IMR-90 (cell line): Measurements from ENCODE around the gene SDK1.

ENCODE experiments used
- BHLHE40 ChIP-seq: fragments of 150-350 bp; IDR thresholded peaks from 2 replicates; pipeline ENCODE4 v1.6.1; 2016; ENCODE audit warnings: mild to moderate bottlenecking, low read depth, low read length
- CEBPB ChIP-seq: IDR thresholded peaks from 2 replicates; pipeline ENCODE4 v1.6.1; 2012; ENCODE audit warnings: low read depth, low read length, improper control_type of control experiment
- CHD1 ChIP-seq: IDR thresholded peaks from 2 replicates; pipeline ENCODE4 v1.6.1; 2012; ENCODE audit warnings: low read depth, low read length, improper control_type of control experiment
- FOS ChIP-seq: fragments of 150-350 bp; IDR thresholded peaks from 2 replicates; pipeline ENCODE4 v1.6.1; 2016; ENCODE audit warnings: low read depth, low read length
- MAFK ChIP-seq: IDR thresholded peaks from 2 replicates; pipeline ENCODE4 v1.6.1; 2012; ENCODE audit warnings: low read depth, low read length, improper control_type of control experiment
- MAZ ChIP-seq: IDR thresholded peaks from 2 replicates; pipeline ENCODE4 v1.6.1; 2012; ENCODE audit warnings: low read depth, mild to moderate bottlenecking, low read length, improper control_type of control experiment, moderate library complexity, borderline replicate concordance
- MXI1 ChIP-seq: IDR thresholded peaks from 2 replicates; pipeline ENCODE4 v1.6.1; 2012; ENCODE audit warnings: low read depth, mild to moderate bottlenecking, low read length, moderate library complexity, borderline replicate concordance
- NFE2L2 ChIP-seq: fragments of 150-350 bp; IDR thresholded peaks from 2 replicates; pipeline ENCODE4 v1.6.1; 2016; ENCODE audit warnings: low read depth, mild to moderate bottlenecking, low read length
- POLR2A ChIP-seq: IDR thresholded peaks from 2 replicates; pipeline ENCODE4 v1.6.1; 2012; ENCODE audit warnings: mild to moderate bottlenecking, low read depth, low read length
- RAD21 ChIP-seq: IDR thresholded peaks from 2 replicates; pipeline ENCODE4 v1.6.1; 2012; ENCODE audit warnings: low read length, improper control_type of control experiment
- RCOR1 ChIP-seq: IDR thresholded peaks from 2 replicates; pipeline ENCODE4 v1.6.1; 2012; ENCODE audit warnings: mild to moderate bottlenecking, low read length, improper control_type of control experiment; ENCODE audit not compliant: insufficient replicate concordance
- SMC3 ChIP-seq: fragments of 150-350 bp; IDR thresholded peaks from 2 replicates; pipeline ENCODE4 v1.6.1; 2016; ENCODE audit warnings: low read depth, mild to moderate bottlenecking, antibody characterized with exemption, low read length, moderate library complexity
- TF ChIP-seq, protein P1 (sequence below): conservative IDR thresholded peaks from 2 replicates; pipeline ENCODE4 v1.5.1; 2012; ENCODE audit warnings: mild to moderate bottlenecking, low read depth, low read length, improper control_type of control experiment
- TF ChIP-seq, protein P2 (sequence below): fragments of 150-350 bp; IDR thresholded peaks from 2 replicates; pipeline ENCODE4 v1.6.1; 2017; ENCODE audit warnings: mild to moderate bottlenecking, antibody characterized with exemption, low read length, low read depth

DNA sequence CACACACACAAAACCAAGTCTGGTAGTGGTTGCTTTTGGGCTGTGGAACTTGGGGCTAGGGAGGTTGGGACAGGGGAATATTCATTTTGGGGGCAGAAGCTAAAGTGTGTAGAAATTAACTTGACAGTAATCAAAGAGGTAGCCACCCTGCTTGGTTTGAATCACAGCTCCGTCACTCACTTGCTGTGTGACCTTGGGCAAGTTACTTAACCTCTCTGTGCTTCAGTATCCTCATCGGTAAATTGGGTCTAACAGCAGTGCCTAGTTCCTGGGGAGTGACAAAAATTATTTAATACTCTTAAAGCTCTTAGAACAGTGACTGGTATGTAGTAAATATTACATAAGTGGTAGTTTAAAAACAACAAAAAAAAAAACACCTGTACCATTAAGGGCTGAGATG, 489.8 kb downstream of the SDK1 start:
- TF ChIP-seq, protein P1, sequence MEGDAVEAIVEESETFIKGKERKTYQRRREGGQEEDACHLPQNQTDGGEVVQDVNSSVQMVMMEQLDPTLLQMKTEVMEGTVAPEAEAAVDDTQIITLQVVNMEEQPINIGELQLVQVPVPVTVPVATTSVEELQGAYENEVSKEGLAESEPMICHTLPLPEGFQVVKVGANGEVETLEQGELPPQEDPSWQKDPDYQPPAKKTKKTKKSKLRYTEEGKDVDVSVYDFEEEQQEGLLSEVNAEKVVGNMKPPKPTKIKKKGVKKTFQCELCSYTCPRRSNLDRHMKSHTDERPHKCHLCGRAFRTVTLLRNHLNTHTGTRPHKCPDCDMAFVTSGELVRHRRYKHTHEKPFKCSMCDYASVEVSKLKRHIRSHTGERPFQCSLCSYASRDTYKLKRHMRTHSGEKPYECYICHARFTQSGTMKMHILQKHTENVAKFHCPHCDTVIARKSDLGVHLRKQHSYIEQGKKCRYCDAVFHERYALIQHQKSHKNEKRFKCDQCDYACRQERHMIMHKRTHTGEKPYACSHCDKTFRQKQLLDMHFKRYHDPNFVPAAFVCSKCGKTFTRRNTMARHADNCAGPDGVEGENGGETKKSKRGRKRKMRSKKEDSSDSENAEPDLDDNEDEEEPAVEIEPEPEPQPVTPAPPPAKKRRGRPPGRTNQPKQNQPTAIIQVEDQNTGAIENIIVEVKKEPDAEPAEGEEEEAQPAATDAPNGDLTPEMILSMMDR, result no peak
- no peak for TF ChIP-seq RAD21
- no peak for TF ChIP-seq BHLHE40
- TF ChIP-seq, protein P2, sequence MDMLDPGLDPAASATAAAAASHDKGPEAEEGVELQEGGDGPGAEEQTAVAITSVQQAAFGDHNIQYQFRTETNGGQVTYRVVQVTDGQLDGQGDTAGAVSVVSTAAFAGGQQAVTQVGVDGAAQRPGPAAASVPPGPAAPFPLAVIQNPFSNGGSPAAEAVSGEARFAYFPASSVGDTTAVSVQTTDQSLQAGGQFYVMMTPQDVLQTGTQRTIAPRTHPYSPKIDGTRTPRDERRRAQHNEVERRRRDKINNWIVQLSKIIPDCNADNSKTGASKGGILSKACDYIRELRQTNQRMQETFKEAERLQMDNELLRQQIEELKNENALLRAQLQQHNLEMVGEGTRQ, result no peak
- TF ChIP-seq MAFK, result no peak
- no peak for TF ChIP-seq POLR2A
- no peak for TF ChIP-seq FOS
- no peak for TF ChIP-seq CHD1
- TF ChIP-seq MXI1, result no peak
- TF ChIP-seq MAZ, result no peak
- TF ChIP-seq CEBPB, result no peak
- no peak for TF ChIP-seq NFE2L2
- no peak for TF ChIP-seq RCOR1
- no peak for TF ChIP-seq SMC3
